Thymus (tissue), 11 donors: ENCODE measurements around the gene EP300. TPM values are rescaled to one million over a fixed set of nuclear protein-coding genes. Genes with fewer than 3 reads are reported as not detected.
"Not testable (repeated sequence)": the region's sequence is repeated elsewhere in the genome, so short reads cannot be mapped to it uniquely, and the experiment has no call there.

Experiments used
- DNase-seq, 9 donors: peaks; one replicate each; pipeline ENCODE4 v3.0.0-alpha.2; 2013; ENCODE audit warnings: low spot score in 9 of 9, low read depth in 6 of 9, missing footprints in 1 of 9
- H3K27ac ChIP-seq, 2 donors: one replicate each; pipeline ENCODE4 v1.5.1; 2013; ENCODE audit warnings: control low read depth in 1 of 2, low read depth in 1 of 2, low read length in 1 of 2, mild to moderate bottlenecking in 1 of 2, moderate library complexity in 1 of 2
- H3K27me3 ChIP-seq, 2 donors: one replicate each; pipeline ENCODE4 v1.5.1; 2013; ENCODE audit warnings: low read length in 1 of 2; ENCODE audit not compliant: control insufficient read depth in 2 of 2, insufficient read depth in 1 of 2
- H3K36me3 ChIP-seq, 2 donors: one replicate each; pipeline ENCODE4 v1.5.1; 2013; ENCODE audit warnings: low read length in 1 of 2, mild to moderate bottlenecking in 1 of 2, moderate library complexity in 1 of 2; ENCODE audit not compliant: control insufficient read depth in 2 of 2, insufficient read depth in 2 of 2
- H3K4me1 ChIP-seq, 2 donors: one replicate each; pipeline ENCODE4 v1.5.1; 2013; ENCODE audit warnings: low read length in 2 of 2; ENCODE audit not compliant: control insufficient read depth in 2 of 2, insufficient read depth in 2 of 2
- H3K4me3 ChIP-seq, 2 donors: one replicate each; pipeline ENCODE4 v1.5.1; 2013; ENCODE audit warnings: low read length in 2 of 2, control low read depth in 1 of 2, mild to moderate bottlenecking in 1 of 2
- H3K9me3 ChIP-seq, 2 donors: one replicate each; pipeline ENCODE4 v1.5.1; 2013; ENCODE audit warnings: low read length in 1 of 2, mild to moderate bottlenecking in 1 of 2; ENCODE audit not compliant: control insufficient read depth in 2 of 2, insufficient read depth in 1 of 2
- WGBS: extraction: QIAGEN DNeasy Blood & Tissue Kit; methylation state at CpG from one replicate; pipeline ENCODE4 v1.1.7; 2013; 5-methylcytosine and 5-hydroxymethylcytosine counted together
- polyA plus RNA-seq: library from polyadenylated mRNA; stranded (reverse); fragments of 200-250 nt; gene quantifications from one replicate; pipeline ENCODE4 v1.2.3, GENCODE V29; 2013
- total RNA-seq: library from RNA; stranded (reverse); fragments of 120-200 nt; gene quantifications from one replicate; pipeline ENCODE4 v1.2.4, GENCODE V29; 2013
- donor health status: healthy.

EP300 gene
- total and polyA plus RNA-seq, 2 donors: 11.1 to 17.1 TPM

- WGBS: 76% methylated on average over 3 of the region's 3 CpGs
- Histone ChIP-seq H3K4me1 (peaks cover 8 to 9% of the 10 kb centered on the region in 2 donors), H3K27me3 (no peaks in the 10 kb centered on the region), H3K27ac (no peak overlapping the region), H3K4me3 (no peak overlapping the region), H3K36me3 (peaks cover 13 to 18% of the 10 kb centered on the region in 2 donors), H3K9me3 (peaks cover 0 to 2% of the 10 kb centered on the region in 2 donors)
- no peak for DNase-seq
These were observed 4.0 kb downstream of the EP300 start for GRCh38 chr22:41096391-41096790.

GRCh38 chr22:41096841-41097240 lies 4.4 kb downstream of the EP300 start:
- DNase-seq: no peak
- 94% methylated on average over 4 of the region's 4 CpGs for WGBS
- Histone ChIP-seq H3K27me3 (no peaks in the 10 kb centered on the region), H3K4me3 (no peak overlapping the region), H3K36me3 (peaks cover 17 to 20% of the 10 kb centered on the region in 2 donors), H3K4me1 (peaks cover 8 to 9% of the 10 kb centered on the region in 2 donors), H3K27ac (no peak overlapping the region), H3K9me3 (peaks cover 0 to 2% of the 10 kb centered on the region in 2 donors)

- no peaks in the 10 kb centered on the region for H3K27me3 ChIP-seq
- WGBS: 96% methylated on average over 16 of the region's 16 CpGs
- DNase-seq: no peak
- H3K4me1 ChIP-seq: peaks cover 8 to 12% of the 10 kb centered on the region in 2 donors
- no peak overlapping the region for H3K4me3 ChIP-seq
- no peak overlapping the region for H3K27ac ChIP-seq
- no peaks in the 10 kb centered on the region for H3K9me3 ChIP-seq
- H3K36me3 ChIP-seq: peaks cover 17 to 32% of the 10 kb centered on the region in 2 donors
These were observed 6.6 kb downstream of the EP300 start for GRCh38 chr22:41099036-41099435.

- H3K4me1 ChIP-seq: peaks cover 0 to 6% of the 10 kb centered on the region in 2 donors
- H3K9me3 ChIP-seq: no peaks in the 10 kb centered on the region
- no peak overlapping the region for H3K27ac ChIP-seq
- peaks cover 28 to 44% of the 10 kb centered on the region in 2 donors for H3K36me3 ChIP-seq
- no peak overlapping the region for H3K4me3 ChIP-seq
- WGBS: 93% methylated on average over 8 of the region's 8 CpGs
- no peaks in the 10 kb centered on the region for H3K27me3 ChIP-seq
- DNase-seq: no peak
These were observed 14.0 kb downstream of the EP300 start for GRCh38 chr22:41106122-41106968.

GRCh38 chr22:41106969-41107325 lies 14.6 kb downstream of the EP300 start:
- H3K4me1 ChIP-seq, H3K27me3 ChIP-seq, H3K4me3 ChIP-seq, DNase-seq, H3K9me3 ChIP-seq, H3K27ac ChIP-seq: not testable (repeated sequence)
- WGBS: 98% methylated on average over 9 of the region's 9 CpGs
- peaks cover 24 to 43% of the 10 kb centered on the region in 2 donors for H3K36me3 ChIP-seq

- 97% methylated on average over 10 of the region's 10 CpGs for WGBS
- no peak for DNase-seq
These were observed 18.6 kb downstream of the EP300 start for GRCh38 chr22:41110968-41111367.

GRCh38 chr22:41116342-41116741 lies 23.9 kb downstream of the EP300 start:
- Histone ChIP-seq H3K4me1 (no peaks in the 10 kb centered on the region), H3K36me3 (peaks cover 40 to 67% of the 10 kb centered on the region in 2 donors), H3K9me3 (no peaks in the 10 kb centered on the region), H3K4me3 (no peak overlapping the region), H3K27me3 (no peaks in the 10 kb centered on the region), H3K27ac (no peak overlapping the region)
- WGBS: 96% methylated on average over 2 of the region's 2 CpGs
- no peak for DNase-seq

More at GRCh38 chr22:41110968-41111367, 18.6 kb downstream of the EP300 start:
- Histone ChIP-seq H3K4me1 (peaks cover 0 to 3% of the 10 kb centered on the region in 2 donors), H3K4me3 (no peak overlapping the region), H3K27me3 (no peaks in the 10 kb centered on the region), H3K9me3 (no peaks in the 10 kb centered on the region), H3K27ac (no peak overlapping the region), H3K36me3 (peaks cover 30 to 46% of the 10 kb centered on the region in 2 donors)

GRCh38 chr22:41117127-41117965 lies 25.0 kb downstream of the EP300 start:
- H3K36me3 ChIP-seq: peaks cover 40 to 70% of the 10 kb centered on the region in 2 donors
- H3K27me3 ChIP-seq: no peaks in the 10 kb centered on the region
- WGBS: 98% methylated on average over 9 of the region's 9 CpGs
- H3K9me3 ChIP-seq: no peaks in the 10 kb centered on the region
- H3K4me3 ChIP-seq: no peak overlapping the region
- H3K27ac ChIP-seq: no peak overlapping the region
- no peaks in the 10 kb centered on the region for H3K4me1 ChIP-seq
- no peak for DNase-seq

- Histone ChIP-seq H3K27ac (no peak overlapping the region), H3K9me3 (no peaks in the 10 kb centered on the region), H3K4me1 (no peaks in the 10 kb centered on the region), H3K4me3 (no peak overlapping the region), H3K27me3 (no peaks in the 10 kb centered on the region), H3K36me3 (peaks cover 41 to 78% of the 10 kb centered on the region in 2 donors)
- no peak for DNase-seq
- WGBS: 95% methylated on average over 2 of the region's 2 CpGs
These were observed 30.8 kb downstream of the EP300 start for GRCh38 chr22:41123151-41123550.
